Cardiac fibroblast (primary cell): ENCODE data around the gene OR10A6.

ENCODE experiments used
- DNase-seq, 2 donors: peaks; one replicate each; pipeline versions ENCODE4 v3.0.0 to v3.0.0-alpha.2; 2010; ENCODE audit warnings: low read depth in 2 of 2
- H3K4me3 ChIP-seq, 2 donors: replicated peaks in 1 of 2; 1 replicate in 1 of 2; 2 replicates in 1 of 2; pipeline ENCODE4 v1.5.1; 2011; ENCODE audit warnings: low read depth in 2 of 2, low read length in 2 of 2, mild to moderate bottlenecking in 2 of 2, moderate library complexity in 1 of 2
- TF ChIP-seq, protein P1 (sequence below): IDR thresholded peaks from one replicate; pipeline ENCODE4 v1.5.1; 2011; ENCODE audit warnings: low read depth, mild to moderate bottlenecking, low read length, inconsistent platforms

The OR10A6 gene

DNA sequence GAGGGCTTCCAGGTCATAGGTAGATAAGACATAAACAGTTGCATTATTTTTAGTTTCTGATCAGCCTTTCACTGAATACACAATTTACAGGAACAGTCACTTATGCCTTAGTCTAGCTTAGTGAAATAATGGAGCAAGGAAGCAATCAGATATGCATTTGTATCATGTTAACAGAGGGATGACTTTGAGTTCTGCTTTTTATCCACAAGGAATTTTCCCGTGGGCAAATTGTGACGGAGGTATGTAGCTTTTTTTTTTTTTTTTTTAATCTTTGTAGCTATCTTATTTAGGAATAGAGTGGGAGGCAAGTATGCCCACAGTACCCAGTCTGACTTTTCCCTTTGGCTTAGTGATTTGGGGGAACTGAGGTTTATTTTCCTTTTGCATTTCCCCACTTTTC lies 37.6 kb upstream of the OR10A6 start:
- no peak overlapping the region for H3K4me3 ChIP-seq
- DNase-seq = no peak
- TF ChIP-seq, protein P1, sequence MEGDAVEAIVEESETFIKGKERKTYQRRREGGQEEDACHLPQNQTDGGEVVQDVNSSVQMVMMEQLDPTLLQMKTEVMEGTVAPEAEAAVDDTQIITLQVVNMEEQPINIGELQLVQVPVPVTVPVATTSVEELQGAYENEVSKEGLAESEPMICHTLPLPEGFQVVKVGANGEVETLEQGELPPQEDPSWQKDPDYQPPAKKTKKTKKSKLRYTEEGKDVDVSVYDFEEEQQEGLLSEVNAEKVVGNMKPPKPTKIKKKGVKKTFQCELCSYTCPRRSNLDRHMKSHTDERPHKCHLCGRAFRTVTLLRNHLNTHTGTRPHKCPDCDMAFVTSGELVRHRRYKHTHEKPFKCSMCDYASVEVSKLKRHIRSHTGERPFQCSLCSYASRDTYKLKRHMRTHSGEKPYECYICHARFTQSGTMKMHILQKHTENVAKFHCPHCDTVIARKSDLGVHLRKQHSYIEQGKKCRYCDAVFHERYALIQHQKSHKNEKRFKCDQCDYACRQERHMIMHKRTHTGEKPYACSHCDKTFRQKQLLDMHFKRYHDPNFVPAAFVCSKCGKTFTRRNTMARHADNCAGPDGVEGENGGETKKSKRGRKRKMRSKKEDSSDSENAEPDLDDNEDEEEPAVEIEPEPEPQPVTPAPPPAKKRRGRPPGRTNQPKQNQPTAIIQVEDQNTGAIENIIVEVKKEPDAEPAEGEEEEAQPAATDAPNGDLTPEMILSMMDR = no peak

DNA sequence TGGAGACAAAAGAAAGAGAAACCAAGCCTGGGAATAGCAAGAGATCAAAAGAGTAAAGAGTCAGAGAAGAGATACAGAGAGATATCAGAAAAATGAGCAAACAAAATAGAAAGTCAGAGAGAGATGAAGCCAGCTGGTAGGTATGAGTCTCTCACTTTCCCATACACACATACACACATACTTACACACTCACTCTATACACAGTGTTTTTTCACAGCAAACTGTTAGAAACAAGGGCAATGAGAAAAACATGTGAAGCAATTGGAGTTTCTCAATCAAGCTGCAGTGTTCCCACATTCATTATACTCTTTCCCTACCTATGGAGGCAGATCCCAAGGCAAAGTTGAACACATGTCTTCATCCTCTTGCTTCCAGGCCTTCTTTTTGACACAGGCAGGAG lies 36.8 kb upstream of the OR10A6 start:
- no peak overlapping the region for H3K4me3 ChIP-seq
- peak in 1 of 2 donors; percentile 11 for DNase-seq
- TF ChIP-seq, protein P1 = no peak

DNA sequence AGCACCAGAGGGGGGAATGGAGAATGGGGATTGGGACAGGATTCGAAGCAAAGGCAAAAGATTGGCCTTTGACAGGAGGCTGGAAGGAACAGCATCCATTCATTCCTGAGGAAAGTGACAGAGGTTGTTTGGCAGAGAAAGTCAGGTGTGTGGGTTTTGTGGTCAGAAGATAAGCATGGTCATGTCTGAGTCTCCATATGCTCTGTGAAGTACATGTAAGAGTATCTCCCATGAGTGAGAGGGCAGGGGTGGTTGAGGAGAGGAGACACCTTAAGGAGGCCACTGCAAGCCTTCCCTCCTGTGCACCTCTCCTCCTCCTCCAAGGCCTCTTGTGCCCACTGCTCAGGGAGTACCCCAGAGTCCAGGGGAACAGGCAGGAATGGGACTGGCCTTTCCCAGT lies 36.0 kb upstream of the OR10A6 start:
- H3K4me3 ChIP-seq = no peak overlapping the region
- TF ChIP-seq, protein P1 = no peak
- DNase-seq = no peak

DNA sequence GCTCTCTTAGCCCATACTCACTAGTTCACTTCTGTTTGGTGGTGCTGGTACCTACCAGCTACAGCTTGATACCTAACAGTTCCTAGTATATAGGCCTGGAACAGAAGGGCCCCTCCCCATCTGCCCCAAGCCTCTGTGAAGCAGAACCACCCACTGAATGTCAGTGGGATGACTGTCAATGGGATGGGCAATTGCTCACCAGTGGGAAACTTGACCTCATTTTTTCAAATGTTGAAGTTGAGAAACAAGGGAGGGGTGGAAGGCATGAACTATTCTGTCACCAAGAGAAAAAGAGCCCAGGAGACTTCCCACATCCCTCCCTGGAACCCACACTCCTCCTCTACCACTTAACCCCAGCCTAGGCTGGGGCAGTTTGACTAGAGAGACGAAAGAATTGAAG lies 34.3 kb upstream of the OR10A6 start, which contains the start of gene NLRP10:
TSS of gene NLRP10 (minus strand) at position 62 of the 400 bp plus-strand sequence. CDS start 1,952 bp downstream, outside the sequence.
- DNase-seq = peak in 1 of 2 donors; percentile 71
- TF ChIP-seq, protein P1 = no peak
- H3K4me3 ChIP-seq = no peak within 1 kb of the TSS

DNA sequence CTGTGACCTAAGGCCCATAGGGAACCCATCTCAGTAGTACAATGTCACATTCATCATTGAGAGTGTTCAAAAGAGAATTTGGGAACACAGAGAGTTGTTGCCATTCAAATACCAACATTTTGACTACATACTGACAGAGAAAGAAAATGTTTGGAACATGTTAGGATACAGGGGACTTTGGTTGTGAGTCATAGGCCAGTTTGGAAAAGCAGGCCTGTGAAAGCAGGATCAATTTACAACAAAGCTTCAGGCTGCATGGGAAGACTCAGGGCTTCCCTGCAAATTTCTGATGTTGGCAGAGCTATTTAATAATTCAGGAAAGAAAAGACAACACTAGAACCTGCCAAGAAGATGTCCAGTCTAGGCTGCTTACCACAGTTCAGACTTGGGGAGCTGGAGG lies 33.8 kb upstream of the OR10A6 start:
- peak in 1 of 2 donors; percentile 28 for DNase-seq
- TF ChIP-seq, protein P1 = no peak

DNA sequence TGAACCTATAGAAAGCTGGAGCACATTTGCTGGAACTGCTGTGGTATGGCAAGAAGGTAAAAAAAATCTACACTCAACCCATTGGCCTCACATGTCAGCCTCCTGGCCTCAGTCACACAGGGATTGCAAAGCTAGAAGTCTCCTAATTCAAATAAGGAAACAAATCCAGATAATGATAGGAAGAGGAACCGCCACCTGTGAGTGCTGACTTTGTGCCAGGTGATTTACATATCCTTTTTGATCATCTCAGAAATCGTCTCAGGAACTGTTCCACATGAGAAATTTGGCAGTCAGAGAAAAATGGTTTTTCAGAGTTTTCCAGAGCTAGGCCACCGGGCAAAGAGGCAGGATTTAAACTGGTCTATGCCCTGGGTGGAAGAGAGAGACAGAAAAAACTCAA lies 33.2 kb upstream of the OR10A6 start:
- TF ChIP-seq, protein P1 = no peak
- H3K4me3 ChIP-seq = no peak overlapping the region

More for the DNA sequence above, 33.8 kb upstream of the OR10A6 start:
- H3K4me3 ChIP-seq = no peak overlapping the region

DNA sequence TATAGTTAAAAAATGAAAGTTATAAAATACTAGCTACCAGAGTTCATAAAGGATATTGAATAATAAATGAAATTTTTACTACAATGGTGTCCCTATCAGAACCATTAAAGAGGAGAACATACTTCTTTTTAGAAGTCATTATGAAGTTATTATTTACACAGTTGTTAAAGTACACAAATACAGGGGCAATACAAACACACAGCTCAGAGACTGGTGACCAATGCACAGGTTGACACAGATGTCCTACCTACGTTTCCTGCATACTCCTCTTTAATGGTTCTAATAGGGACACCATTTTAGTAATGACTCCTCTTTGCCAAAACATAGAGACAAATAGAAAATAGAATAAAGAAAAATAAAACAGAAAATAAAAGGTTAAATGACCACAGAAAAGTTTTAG lies 24.1 kb upstream of the OR10A6 start:
- H3K4me3 ChIP-seq = no peak overlapping the region
- TF ChIP-seq, protein P1 = no peak
- no peak for DNase-seq

More for the DNA sequence above, 33.2 kb upstream of the OR10A6 start:
- DNase-seq = no peak
